IPS DF 6.9 (cell line): ENCODE data around the gene C2orf92.
A peak's percentile ranks its signal among the peaks of the same experiment; 100 is the strongest.

Experiments
- DNase-seq: peaks from one replicate; pipeline ENCODE4 v3.0.0-alpha.2; 2013; ENCODE audit warnings: low read depth, low spot score
- H3K27ac ChIP-seq: one replicate; pipeline ENCODE4 v1.5.1; 2013; ENCODE audit warnings: low read length, control low read depth
- H3K27me3 ChIP-seq: 2 replicates; pipeline ENCODE4 v1.6.1; 2013; ENCODE audit warnings: mild to moderate bottlenecking, low read length; ENCODE audit not compliant: control insufficient read depth, insufficient read depth
- H3K36me3 ChIP-seq: 2 replicates; pipeline ENCODE4 v1.6.1; 2013; ENCODE audit warnings: low read length; ENCODE audit not compliant: control insufficient read depth, insufficient read depth
- H3K4me1 ChIP-seq: 2 replicates; pipeline ENCODE4 v1.6.1; 2013; ENCODE audit warnings: low read length; ENCODE audit not compliant: control insufficient read depth, insufficient read depth
- H3K4me3 ChIP-seq: 2 replicates; pipeline ENCODE4 v1.5.1; 2013; ENCODE audit warnings: mild to moderate bottlenecking, low read length
- H3K9me3 ChIP-seq: 2 replicates; pipeline ENCODE4 v1.6.1; 2013; ENCODE audit warnings: low read length, inconsistent platforms; ENCODE audit not compliant: control insufficient read depth, insufficient read depth
- WGBS: extraction: QIAGEN DNeasy Blood & Tissue Kit; methylation state at CpG from one replicate; pipeline ENCODE4 v1.1.7; 2013; ENCODE audit warnings: mixed read lengths, missing lambda C conversion rate; ENCODE audit not compliant: insufficient read length, insufficient coverage; 5-methylcytosine and 5-hydroxymethylcytosine counted together

The C2orf92 gene

DNA sequence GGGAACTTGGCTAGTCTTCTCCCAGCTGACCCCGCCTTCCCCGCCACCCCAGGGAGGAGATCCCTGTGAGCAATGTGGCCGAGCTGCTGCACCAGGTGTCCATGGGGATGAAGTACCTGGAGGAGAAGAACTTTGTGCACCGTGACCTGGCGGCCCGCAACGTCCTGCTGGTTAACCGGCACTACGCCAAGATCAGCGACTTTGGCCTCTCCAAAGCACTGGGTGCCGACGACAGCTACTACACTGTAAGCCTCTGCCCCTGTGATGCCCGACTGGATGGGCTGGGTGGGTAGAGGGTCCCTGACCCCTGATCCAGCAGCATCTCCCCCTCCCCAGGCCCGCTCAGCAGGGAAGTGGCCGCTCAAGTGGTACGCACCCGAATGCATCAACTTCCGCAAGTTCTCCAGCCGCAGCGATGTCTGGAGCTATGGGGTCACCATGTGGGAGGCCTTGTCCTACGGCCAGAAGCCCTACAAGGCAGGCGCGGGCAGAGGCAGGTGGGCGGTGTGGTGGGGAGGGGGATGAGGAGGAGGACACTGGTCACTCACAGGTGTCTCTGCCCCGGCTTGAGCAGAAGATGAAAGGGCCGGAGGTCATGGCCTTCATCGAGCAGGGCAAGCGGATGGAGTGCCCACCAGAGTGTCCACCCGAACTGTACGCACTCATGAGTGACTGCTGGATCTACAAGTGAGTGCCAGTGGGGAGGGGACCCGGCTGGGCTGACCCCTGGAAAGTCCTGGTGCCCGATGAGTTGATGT is 68.1 kb downstream of the C2orf92 start:
- DNase-seq = no peak
- no CpG with 5 or more reads among the region's 32 CpGs for WGBS
- H3K4me1 ChIP-seq = peaks cover 1% of the 10 kb centered on the region; the same call in 1 of the 2 replicates

GRCh38 chr2:97738179-97739019 is 68.9 kb downstream of the C2orf92 start:
- H3K4me1 ChIP-seq = peaks cover 1% of the 10 kb centered on the region; the same call in 1 of the 2 replicates
- no peaks in the 10 kb centered on the region for H3K27me3 ChIP-seq
- no peak for DNase-seq
- H3K36me3 ChIP-seq = no peaks in the 10 kb centered on the region
- H3K4me3 ChIP-seq = no peak overlapping the region
- no peak overlapping the region for H3K27ac ChIP-seq
- no CpG with 5 or more reads among the region's 9 CpGs for WGBS
- no peaks in the 10 kb centered on the region for H3K9me3 ChIP-seq

More for the DNA sequence above, 68.1 kb downstream of the C2orf92 start:
- Histone ChIP-seq H3K27ac (no peak overlapping the region), H3K9me3 (no peaks in the 10 kb centered on the region), H3K27me3 (no peaks in the 10 kb centered on the region), H3K36me3 (no peaks in the 10 kb centered on the region), H3K4me3 (no peak overlapping the region)

- no peak for DNase-seq
- Histone ChIP-seq H3K4me3 (no peak overlapping the region), H3K36me3 (no peaks in the 10 kb centered on the region), H3K27me3 (no peaks in the 10 kb centered on the region), H3K9me3 (no peaks in the 10 kb centered on the region), H3K4me1 (peaks cover 1% of the 10 kb centered on the region; the same call in 1 of the 2 replicates), H3K27ac (no peak overlapping the region)
- no CpG with 5 or more reads among the region's 23 CpGs for WGBS
Observed at GRCh38 chr2:97739020-97739892, 69.7 kb downstream of the C2orf92 start.

DNA sequence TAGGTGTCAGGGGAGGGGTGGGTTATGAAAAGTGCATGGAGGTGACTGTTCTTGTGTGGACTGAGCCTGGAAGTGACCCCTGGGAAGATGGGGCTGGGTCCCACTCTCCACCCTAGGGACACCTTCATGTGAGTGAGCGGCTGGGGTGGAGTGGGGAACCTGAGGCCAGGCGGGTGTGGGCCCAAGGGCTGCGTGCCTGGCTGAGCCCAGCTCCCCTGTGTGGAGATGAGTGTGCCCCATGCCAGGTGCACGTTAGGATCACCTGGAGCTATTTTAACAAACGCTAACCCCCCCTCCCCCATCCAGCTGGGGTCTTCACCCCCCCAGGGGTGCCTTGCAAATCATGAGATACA is 70.4 kb downstream of the C2orf92 start:
- Histone ChIP-seq H3K27ac (no peak overlapping the region), H3K27me3 (no peaks in the 10 kb centered on the region), H3K36me3 (no peaks in the 10 kb centered on the region), H3K4me1 (peaks cover 1% of the 10 kb centered on the region; the same call in 1 of the 2 replicates), H3K4me3 (no peak overlapping the region), H3K9me3 (no peaks in the 10 kb centered on the region)
- no peak for DNase-seq
- no CpG with 5 or more reads among the region's 5 CpGs for WGBS

GRCh38 chr2:97740590-97741182 is 71.2 kb downstream of the C2orf92 start:
- no peak overlapping the region for H3K27ac ChIP-seq
- H3K9me3 ChIP-seq = no peaks in the 10 kb centered on the region
- no peaks in the 10 kb centered on the region for H3K27me3 ChIP-seq
- no peak overlapping the region for H3K4me3 ChIP-seq
- peak; percentile 70 for DNase-seq
- no peaks in the 10 kb centered on the region for H3K36me3 ChIP-seq
- WGBS = no CpG with 5 or more reads among the region's 19 CpGs
- H3K4me1 ChIP-seq = peaks cover 1% of the 10 kb centered on the region; the same call in 1 of the 2 replicates

DNA sequence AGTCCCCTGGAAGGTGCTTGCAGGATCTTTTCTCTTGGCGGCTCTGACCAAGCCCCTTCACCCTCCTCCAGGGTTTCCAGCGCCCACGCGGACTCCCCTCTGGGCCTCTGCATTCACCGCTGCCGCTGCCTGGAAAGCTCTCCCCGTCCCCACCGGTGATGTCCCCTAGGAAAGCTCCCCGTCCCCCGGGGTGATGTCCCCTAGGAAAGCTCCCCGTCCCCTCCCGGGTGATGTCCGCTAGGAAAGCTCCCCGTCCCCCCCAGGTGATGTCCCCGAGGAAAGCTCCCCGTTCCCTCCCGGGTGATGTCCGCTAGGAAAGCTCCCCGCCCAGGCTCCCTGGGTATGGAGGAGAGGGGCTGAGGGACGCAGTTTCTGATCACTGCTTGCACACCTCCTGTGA is 71.7 kb downstream of the C2orf92 start:
- Histone ChIP-seq H3K9me3 (no peaks in the 10 kb centered on the region), H3K27ac (no peak overlapping the region), H3K4me1 (peaks cover 1% of the 10 kb centered on the region; the same call in 1 of the 2 replicates), H3K36me3 (no peaks in the 10 kb centered on the region), H3K27me3 (no peaks in the 10 kb centered on the region), H3K4me3 (no peak overlapping the region)
- no peak for DNase-seq
- no CpG with 5 or more reads among the region's 20 CpGs for WGBS

- no peak overlapping the region for H3K27ac ChIP-seq
- no peak for DNase-seq
- no peaks in the 10 kb centered on the region for H3K9me3 ChIP-seq
- no peak overlapping the region for H3K4me3 ChIP-seq
- WGBS = no CpG with 5 or more reads among the region's 4 CpGs
- H3K27me3 ChIP-seq = no peaks in the 10 kb centered on the region
- no peaks in the 10 kb centered on the region for H3K36me3 ChIP-seq
- peaks cover 1% of the 10 kb centered on the region; the same call in 1 of the 2 replicates for H3K4me1 ChIP-seq
Observed at GRCh38 chr2:97741686-97742085, 72.2 kb downstream of the C2orf92 start.

DNA sequence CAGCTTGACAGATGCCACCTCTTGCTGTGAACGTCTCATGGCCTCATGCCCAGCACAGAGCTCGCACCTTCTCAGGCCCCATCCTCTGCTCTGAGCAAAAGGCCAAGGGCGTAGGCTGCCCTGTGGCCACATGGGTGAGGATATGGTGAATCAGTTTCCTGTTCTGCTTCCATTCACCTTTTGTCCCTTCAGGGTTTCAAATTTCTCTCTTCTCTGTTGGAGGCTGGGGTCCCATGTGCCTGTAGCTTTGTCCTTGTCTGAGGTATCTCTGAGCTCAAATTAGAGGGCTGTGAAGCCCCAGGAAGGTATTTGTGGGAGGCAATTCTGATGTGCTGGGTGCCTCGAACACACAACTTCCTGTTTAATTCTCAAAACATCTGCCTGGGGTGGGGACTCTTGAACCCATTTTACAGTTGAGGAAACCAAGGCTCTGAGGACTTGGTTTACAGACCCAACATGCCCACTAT is 72.9 kb downstream of the C2orf92 start:
- Histone ChIP-seq H3K36me3 (no peaks in the 10 kb centered on the region), H3K4me1 (peaks cover 1% of the 10 kb centered on the region; the same call in 1 of the 2 replicates), H3K27me3 (no peaks in the 10 kb centered on the region), H3K4me3 (no peak overlapping the region), H3K9me3 (no peaks in the 10 kb centered on the region), H3K27ac (no peak overlapping the region)
- whole genome bisulfite sequencing = no CpG with 5 or more reads among the region's 4 CpGs
- no peak for DNase-seq

DNA sequence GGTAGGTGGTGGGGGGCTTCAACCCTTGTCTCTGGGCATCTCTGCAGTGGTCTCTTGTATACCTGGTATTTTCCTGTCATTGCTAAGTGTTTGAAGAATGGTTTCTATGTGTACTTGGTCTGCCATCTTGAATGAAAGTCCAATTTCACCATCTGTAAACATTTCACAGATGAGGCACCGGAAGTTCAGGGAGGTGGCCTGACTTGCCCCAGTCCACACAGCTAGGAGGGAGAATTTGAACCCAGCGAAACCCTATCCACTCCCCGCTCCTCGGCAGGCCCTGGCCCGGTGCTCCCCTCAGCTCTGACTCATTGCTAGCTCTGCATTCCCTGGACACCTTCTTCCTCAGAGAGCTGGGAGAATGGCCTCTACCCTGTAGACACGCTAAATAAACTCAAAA is 74.4 kb downstream of the C2orf92 start:
- no CpG with 5 or more reads among the region's 6 CpGs for WGBS

More for the DNA sequence above, 74.4 kb downstream of the C2orf92 start:
- no peak overlapping the region for H3K27ac ChIP-seq
- H3K4me1 ChIP-seq = 0 out of 2 replicates have a peak, but pooled peaks cover 1% of the 10 kb centered on the region
- no peaks in the 10 kb centered on the region for H3K27me3 ChIP-seq
- H3K36me3 ChIP-seq = no peaks in the 10 kb centered on the region
- H3K4me3 ChIP-seq = no peak overlapping the region
- DNase-seq = no peak
- no peaks in the 10 kb centered on the region for H3K9me3 ChIP-seq
